Tibial nerve (tissue), 3 donors: ENCODE measurements around the gene PLEKHG4B.

Source experiments
- POLR2A ChIP-seq, 2 donors: fragments of 450-650 bp; IDR thresholded peaks; one replicate each; pipeline ENCODE4 v1.6.1; 2017; ENCODE audit warnings: antibody characterized with exemption in 2 of 2, mild to moderate bottlenecking in 2 of 2, moderate library complexity in 2 of 2
- TF ChIP-seq, protein P1 (sequence below), 5 experiments: fragments of 200-600 bp in 3 of 5; fragments of 450-650 bp in 2 of 5; sonication (generic) in 3 of 5; IDR thresholded peaks; one replicate each; pipeline ENCODE4 v1.5.1; 2016 to 2019; ENCODE audit warnings: antibody characterized with exemption in 5 of 5, mild to moderate bottlenecking in 3 of 5, moderate library complexity in 2 of 5

DNA sequence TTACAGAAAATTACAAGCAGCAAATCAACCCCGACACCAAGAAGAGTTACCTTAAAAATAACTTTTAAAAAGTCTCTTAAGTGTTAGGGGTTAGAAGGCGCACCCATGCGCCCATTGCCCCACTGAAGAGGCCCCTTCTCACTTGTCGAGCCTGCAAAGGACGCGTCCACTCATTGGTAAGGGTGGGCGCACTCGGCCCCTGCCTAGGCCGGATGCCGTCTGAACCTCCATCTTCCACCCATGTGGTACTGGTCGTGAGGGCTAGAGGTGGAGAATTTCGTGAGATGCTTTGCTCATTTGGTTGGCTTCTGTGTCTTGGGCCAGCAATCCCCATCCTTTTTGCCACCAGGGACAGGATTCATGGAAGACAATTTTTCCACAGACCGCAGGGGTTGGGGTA lies 71.9 kb downstream of the PLEKHG4B start:
- TF ChIP-seq, protein P1, sequence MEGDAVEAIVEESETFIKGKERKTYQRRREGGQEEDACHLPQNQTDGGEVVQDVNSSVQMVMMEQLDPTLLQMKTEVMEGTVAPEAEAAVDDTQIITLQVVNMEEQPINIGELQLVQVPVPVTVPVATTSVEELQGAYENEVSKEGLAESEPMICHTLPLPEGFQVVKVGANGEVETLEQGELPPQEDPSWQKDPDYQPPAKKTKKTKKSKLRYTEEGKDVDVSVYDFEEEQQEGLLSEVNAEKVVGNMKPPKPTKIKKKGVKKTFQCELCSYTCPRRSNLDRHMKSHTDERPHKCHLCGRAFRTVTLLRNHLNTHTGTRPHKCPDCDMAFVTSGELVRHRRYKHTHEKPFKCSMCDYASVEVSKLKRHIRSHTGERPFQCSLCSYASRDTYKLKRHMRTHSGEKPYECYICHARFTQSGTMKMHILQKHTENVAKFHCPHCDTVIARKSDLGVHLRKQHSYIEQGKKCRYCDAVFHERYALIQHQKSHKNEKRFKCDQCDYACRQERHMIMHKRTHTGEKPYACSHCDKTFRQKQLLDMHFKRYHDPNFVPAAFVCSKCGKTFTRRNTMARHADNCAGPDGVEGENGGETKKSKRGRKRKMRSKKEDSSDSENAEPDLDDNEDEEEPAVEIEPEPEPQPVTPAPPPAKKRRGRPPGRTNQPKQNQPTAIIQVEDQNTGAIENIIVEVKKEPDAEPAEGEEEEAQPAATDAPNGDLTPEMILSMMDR (IDR thresholded peaks at IDR 0.05) = no peak
- TF ChIP-seq POLR2A (IDR thresholded peaks at IDR 0.05) = no peak
